HCT116 (cell line): ENCODE results near the gene TNIK. TPM values are rescaled to one million over a fixed set of nuclear protein-coding genes. Genes with fewer than 3 reads are reported as not detected.
A peak's percentile ranks its signal among the peaks of the same experiment; 100 is the strongest.

ENCODE experiments used
- ATAC-seq: fragments of 200-7000 bp; cut with Tn5 transposase; 2 replicates; pipeline ENCODE4 v1.9.1; 2020; ENCODE audit warnings: mild to moderate bottlenecking, moderate library complexity
- BruUV-seq: library from RNA; stranded (reverse); fragments of 400-500 nt; replicated peaks from 2 replicates; lab custom pipeline; 2021; lab: Mats Ljungman, UMichigan
- CTCF ChIA-PET: fragments of 300-600 bp; sonication (Branson Sonifier 250); formaldehyde crosslinking; loops from one replicate; lab custom pipeline; 2021; ENCODE audit warnings: antibody characterized with exemption; lab: Charles Lee
- POLR2A ChIA-PET: fragments of 300-600, 350-600 bp; sonication (Branson Sonifier 250); formaldehyde crosslinking; loops from one replicate; lab custom pipeline; 2021; ENCODE audit warnings: antibody characterized with exemption; lab: Charles Lee
- RAD21 ChIA-PET, 2 experiments: fragments of 300-600 bp; sonication (Branson Sonifier 250); formaldehyde crosslinking; loops; one replicate each; lab custom pipeline; 2023; ENCODE audit warnings: low total read pairs in 2 of 2; ENCODE audit not compliant: uncharacterized antibody in 2 of 2, unreplicated experiment in 2 of 2, low non-redundant PET in 1 of 2; lab: Charles Lee
- DNase-seq: peaks from one replicate; pipeline ENCODE4 v3.0.0-alpha.2; 2010; ENCODE audit warnings: low read depth, low spot score
- H2AFZ ChIP-seq: fragments of 200-600 bp; shearing (Covaris generic), sonication (generic); 2 replicates; pipeline ENCODE4 v1.6.1; 2017; ENCODE audit warnings: low read depth, mixed run types, mixed read lengths, antibody characterized with exemption, low read length; ENCODE audit not compliant: poor library complexity, severe bottlenecking
- H3K27ac ChIP-seq: 2 replicates; pipeline ENCODE4 v1.5.1; 2012; ENCODE audit warnings: low read depth, low read length
- H3K27me3 ChIP-seq: fragments of 200-600 bp; sonication (generic); 2 replicates; pipeline ENCODE4 v1.6.1; 2016; ENCODE audit warnings: mixed run types, low read length, mixed read lengths; ENCODE audit not compliant: insufficient read depth
- H3K36me3 ChIP-seq, 2 experiments: fragments of 200-500 bp in 1 of 2; fragments of 200-600 bp in 1 of 2; sonication (Bioruptor generic) in 1 of 2; sonication (generic) in 1 of 2; 2 replicates each; pipeline versions ENCODE4 v1.5.1 to v1.6.1; 2014 to 2016; ENCODE audit warnings: low read length in 2 of 2, inconsistent platforms in 1 of 2, mixed read lengths in 1 of 2, mixed run types in 1 of 2; ENCODE audit not compliant: insufficient read depth in 2 of 2, control insufficient read depth in 1 of 2
- H3K4me1 ChIP-seq, 2 experiments: fragments of 200-600 bp in 1 of 2; sonication (generic) in 1 of 2; 2 replicates each; pipeline versions ENCODE4 v1.5.1 to v1.6.1; 2012 to 2017; ENCODE audit warnings: low read length in 2 of 2, inconsistent platforms in 1 of 2, mild to moderate bottlenecking in 1 of 2, mixed read lengths in 1 of 2, mixed run types in 1 of 2, moderate library complexity in 1 of 2; ENCODE audit not compliant: insufficient read depth in 2 of 2, control insufficient read depth in 1 of 2
- H3K4me2 ChIP-seq: fragments of 200-600 bp; sonication (generic); 2 replicates; pipeline ENCODE4 v1.6.1; 2017; ENCODE audit warnings: mixed run types, low read length, mixed read lengths
- H3K4me3 ChIP-seq, 2 experiments: fragments of 200-600 bp in 1 of 2; sonication (generic) in 1 of 2; replicated peaks in 1 of 2; 2 replicates each; pipeline ENCODE4 v1.5.1; 2011 to 2016; ENCODE audit warnings: low read length in 2 of 2, control low read depth in 1 of 2, low read depth in 1 of 2, mild to moderate bottlenecking in 1 of 2, mixed read lengths in 1 of 2, mixed run types in 1 of 2
- H3K79me2 ChIP-seq: fragments of 200-600 bp; sonication (generic); 2 replicates; pipeline ENCODE4 v1.6.1; 2017; ENCODE audit warnings: mild to moderate bottlenecking, mixed run types, low read length, moderate library complexity, mixed read lengths; ENCODE audit not compliant: insufficient read depth
- H3K9ac ChIP-seq: fragments of 200-600 bp; sonication (generic); 2 replicates; pipeline ENCODE4 v1.6.1; 2016; ENCODE audit warnings: low read length, mixed read lengths
- H3K9me2 ChIP-seq: fragments of 200-600 bp; sonication (generic), shearing (Covaris generic); 2 replicates; pipeline ENCODE4 v1.6.1; 2017; ENCODE audit warnings: mixed run types, mild to moderate bottlenecking, moderate library complexity; ENCODE audit not compliant: insufficient read depth
- H3K9me3 ChIP-seq, 2 experiments: fragments of 200-500 bp in 1 of 2; fragments of 200-600 bp in 1 of 2; sonication (Bioruptor generic) in 1 of 2; sonication (generic) in 1 of 2; 2 replicates each; pipeline ENCODE4 v1.6.1; 2014 to 2017; ENCODE audit warnings: low read length in 2 of 2, mixed read lengths in 2 of 2, inconsistent platforms in 1 of 2, low read depth in 1 of 2, mild to moderate bottlenecking in 1 of 2, mixed run types in 1 of 2, moderate library complexity in 1 of 2; ENCODE audit not compliant: control insufficient read depth in 1 of 2, insufficient read depth in 1 of 2
- H4K20me1 ChIP-seq: fragments of 200-600 bp; sonication (generic), shearing (Covaris generic); 2 replicates; pipeline ENCODE4 v1.6.1; 2017; ENCODE audit warnings: mixed run types, mild to moderate bottlenecking, moderate library complexity; ENCODE audit not compliant: insufficient read depth
- EGR1 ChIP-seq: IDR thresholded peaks from 2 replicates; pipeline ENCODE4 v1.6.1; 2012; ENCODE audit warnings: low read depth
- POLR2A ChIP-seq: IDR thresholded peaks from 2 replicates; pipeline ENCODE4 v1.7.0; 2011; ENCODE audit warnings: borderline replicate concordance; ENCODE audit not compliant: insufficient read depth, insufficient read length; ENCODE audit errors: extremely low read depth
- POLR2AphosphoS5 ChIP-seq: IDR thresholded peaks from 2 replicates; pipeline ENCODE4 v1.6.1; 2011; ENCODE audit warnings: mild to moderate bottlenecking, low read depth, low read length, moderate library complexity
- SIN3A ChIP-seq: IDR thresholded peaks from 2 replicates; pipeline ENCODE4 v1.6.1; 2012; ENCODE audit warnings: low read depth
- TCF7L2 ChIP-seq: IDR thresholded peaks from 2 replicates; pipeline ENCODE4 v1.7.0; 2011; ENCODE audit warnings: borderline replicate concordance, inconsistent platforms; ENCODE audit not compliant: insufficient read depth, insufficient read length; ENCODE audit errors: extremely low read depth
- YY1 ChIP-seq: IDR thresholded peaks from 2 replicates; pipeline ENCODE4 v1.6.1; 2011; ENCODE audit warnings: low read length, low read depth, moderate library complexity, mild to moderate bottlenecking; ENCODE audit not compliant: insufficient replicate concordance; ENCODE audit errors: extremely low read depth
- intact Hi-C: fragments of 100-400 bp; cut with micrococcal nuclease; formaldehyde crosslinking; loops from 2 replicates; pipeline ENCODE4 v1.10.0; 2022
- total RNA-seq: library from RNA; stranded (reverse); gene quantifications from one replicate; pipeline ENCODE4 v1.2.1, GENCODE V29; 2021; ENCODE audit not compliant: unreplicated experiment
- TF ChIP-seq, protein P1 (sequence below), 3 experiments: fragments of 200-600 bp in 1 of 3; sonication (generic) in 1 of 3; IDR thresholded peaks in 2 of 3; conservative IDR thresholded peaks in 1 of 3; 2 replicates each; pipeline ENCODE4 v1.5.1; 2012 to 2017; ENCODE audit warnings: low read depth in 2 of 3, low read length in 2 of 3, antibody characterized with exemption in 1 of 3, borderline replicate concordance in 1 of 3, control low read depth in 1 of 3, mild to moderate bottlenecking in 1 of 3, mixed read lengths in 1 of 3, mixed run types in 1 of 3, moderate library complexity in 1 of 3; ENCODE audit not compliant: insufficient read depth in 1 of 3

TNIK gene
- total RNA-seq, 1 experiment from 2014 or later: 24.1 TPM

GRCh38 chr3:171458864-171459136, 1.4 kb downstream of the TNIK start:
- Histone ChIP-seq H3K9ac (peak overlapping the region; percentile 57), H4K20me1 (no peaks in the 10 kb centered on the region), H3K36me3 (no peaks in the 10 kb centered on the region), H3K4me1 (peaks cover 12 to 30% of the 10 kb centered on the region in 2 experiments; a peak in 3 of 4 replicates), H3K4me3 (peak overlapping the region; percentile 71 to 82), H3K27me3 (no peaks in the 10 kb centered on the region), H2AFZ (peak overlapping the region; percentile 66), H3K9me2 (no peaks in the 10 kb centered on the region), H3K79me2 (no peaks in the 10 kb centered on the region), H3K27ac (no peak overlapping the region), H3K9me3 (no peaks in the 10 kb centered on the region), H3K4me2 (peak overlapping the region; percentile 92)
- ChIA-PET POLR2A (no interaction called here), RAD21 (no interaction called here), CTCF (no interaction called here)
- TF ChIP-seq POLR2A: no peak
- no peak for TF ChIP-seq YY1
- no peak for TF ChIP-seq POLR2AphosphoS5
- TF ChIP-seq SIN3A: no peak
- TF ChIP-seq, protein P1, sequence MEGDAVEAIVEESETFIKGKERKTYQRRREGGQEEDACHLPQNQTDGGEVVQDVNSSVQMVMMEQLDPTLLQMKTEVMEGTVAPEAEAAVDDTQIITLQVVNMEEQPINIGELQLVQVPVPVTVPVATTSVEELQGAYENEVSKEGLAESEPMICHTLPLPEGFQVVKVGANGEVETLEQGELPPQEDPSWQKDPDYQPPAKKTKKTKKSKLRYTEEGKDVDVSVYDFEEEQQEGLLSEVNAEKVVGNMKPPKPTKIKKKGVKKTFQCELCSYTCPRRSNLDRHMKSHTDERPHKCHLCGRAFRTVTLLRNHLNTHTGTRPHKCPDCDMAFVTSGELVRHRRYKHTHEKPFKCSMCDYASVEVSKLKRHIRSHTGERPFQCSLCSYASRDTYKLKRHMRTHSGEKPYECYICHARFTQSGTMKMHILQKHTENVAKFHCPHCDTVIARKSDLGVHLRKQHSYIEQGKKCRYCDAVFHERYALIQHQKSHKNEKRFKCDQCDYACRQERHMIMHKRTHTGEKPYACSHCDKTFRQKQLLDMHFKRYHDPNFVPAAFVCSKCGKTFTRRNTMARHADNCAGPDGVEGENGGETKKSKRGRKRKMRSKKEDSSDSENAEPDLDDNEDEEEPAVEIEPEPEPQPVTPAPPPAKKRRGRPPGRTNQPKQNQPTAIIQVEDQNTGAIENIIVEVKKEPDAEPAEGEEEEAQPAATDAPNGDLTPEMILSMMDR (IDR thresholded peaks at IDR 0.05 in 2 of 3, conservative IDR thresholded peaks at IDR 0.05 in 1 of 3; ENCODE audit: borderline replicate concordance in 1 of 3, insufficient read depth in 1 of 3, low read depth in 2 of 3, low read length in 2 of 3): no peak
- TF ChIP-seq EGR1: no peak
- TF ChIP-seq TCF7L2: no peak
- BruUV-seq: no TSS peak
- intact Hi-C loops: no loop called here
- ATAC-seq: no peak
- no peak for DNase-seq
